ENCODE measurements around the gene MEX3A.

MEX3A gene

DNA sequence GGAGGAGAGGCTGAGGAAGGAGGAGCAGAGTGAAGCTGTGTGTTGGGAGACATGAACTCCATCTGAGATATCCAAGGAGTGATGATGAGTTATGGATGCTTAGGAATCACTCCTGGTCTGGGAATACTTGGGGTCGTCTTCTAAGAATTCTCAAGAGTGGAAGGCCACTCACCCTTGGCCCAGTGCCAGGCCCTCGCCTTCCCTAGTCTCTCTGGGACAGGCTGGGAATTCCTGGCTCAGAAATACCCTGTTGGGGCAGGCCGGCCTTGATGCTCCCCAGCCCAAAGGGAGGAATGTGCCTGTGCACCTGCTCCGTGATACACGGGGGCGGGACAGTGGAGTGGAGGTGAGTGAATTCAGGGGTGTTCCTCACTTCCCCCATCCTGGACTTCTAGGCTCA lies 19.6 kb upstream of the MEX3A start:
- no peak for DNase-seq

DNA sequence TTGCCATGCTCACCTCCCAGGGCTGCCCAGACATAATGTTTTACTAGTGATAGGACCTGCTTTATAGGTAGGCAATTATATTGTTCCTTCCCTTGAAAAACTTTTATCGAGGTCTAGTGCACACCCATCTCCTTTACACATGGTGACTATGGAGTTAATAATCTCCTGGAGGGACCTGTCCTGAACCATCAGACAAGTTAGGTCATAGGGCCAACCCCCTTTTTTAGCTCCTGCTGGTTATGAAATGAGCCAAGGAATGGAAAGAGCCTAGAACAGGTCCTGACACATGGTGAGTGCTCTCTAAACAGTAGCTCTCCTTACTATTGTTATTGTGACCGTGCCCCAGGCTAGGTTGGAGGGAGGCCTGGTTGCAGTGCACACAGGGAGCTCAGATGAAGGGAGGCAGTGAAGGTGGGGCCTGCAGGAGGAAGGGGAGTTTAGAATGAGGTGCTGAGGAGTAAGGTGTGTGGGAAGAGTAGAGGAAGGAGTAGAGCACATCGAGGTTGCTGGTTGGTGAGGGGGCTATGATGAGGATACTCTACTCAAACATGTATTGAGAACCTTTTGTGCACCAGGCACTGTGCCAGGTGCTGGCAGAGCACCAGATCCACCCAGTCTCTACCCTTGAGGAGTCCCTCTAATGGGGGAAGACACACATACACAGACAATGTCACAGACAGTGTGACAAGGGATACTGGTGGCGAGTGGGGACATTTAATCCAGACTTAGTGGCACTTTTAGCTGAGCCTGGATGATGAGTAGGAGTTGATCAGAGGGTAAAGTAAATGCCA lies 18.1 kb upstream of the MEX3A start:
- DNase-seq, result no peak

DNA sequence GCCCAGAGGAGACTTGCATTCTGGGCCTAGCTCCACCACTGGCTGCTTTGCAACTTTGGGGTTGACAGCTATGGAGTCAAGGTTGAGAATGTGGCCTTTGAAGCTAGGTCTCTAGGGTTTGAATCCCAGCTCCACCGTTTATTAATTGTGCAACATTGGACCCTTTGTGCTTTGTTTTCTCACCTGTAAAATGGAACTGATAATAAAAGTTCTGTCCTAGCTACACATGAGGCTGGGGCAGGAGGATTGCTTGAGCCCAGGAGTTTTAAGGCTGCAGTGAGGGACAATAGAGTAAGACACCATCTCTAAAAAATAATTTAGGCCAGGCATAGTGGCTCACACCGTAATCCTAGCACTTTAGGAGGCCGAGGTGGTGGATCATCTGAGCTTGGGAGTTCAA lies 17.0 kb upstream of the MEX3A start:
- DNase-seq, result no peak

DNA sequence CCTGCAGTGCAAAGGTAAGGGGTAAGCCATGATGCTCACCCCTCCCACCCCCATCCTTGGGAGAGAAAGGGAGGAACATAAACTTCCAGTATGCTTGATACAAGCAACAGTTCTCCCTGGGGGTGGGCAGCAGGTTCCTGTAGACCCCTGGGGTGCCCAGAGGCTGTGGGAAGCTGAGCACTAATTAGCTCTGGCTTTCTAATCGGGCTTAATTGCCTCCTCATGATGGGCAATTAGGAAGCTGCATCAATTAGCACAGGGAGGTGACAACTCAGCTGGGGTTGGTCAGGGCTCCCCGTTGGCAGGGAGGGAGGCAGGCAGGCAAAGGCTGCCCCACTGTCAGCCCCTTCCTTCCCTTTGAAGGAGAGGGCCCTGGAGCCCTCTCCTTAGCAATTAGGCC lies 16.5 kb upstream of the MEX3A start:
- no peak for DNase-seq

DNA sequence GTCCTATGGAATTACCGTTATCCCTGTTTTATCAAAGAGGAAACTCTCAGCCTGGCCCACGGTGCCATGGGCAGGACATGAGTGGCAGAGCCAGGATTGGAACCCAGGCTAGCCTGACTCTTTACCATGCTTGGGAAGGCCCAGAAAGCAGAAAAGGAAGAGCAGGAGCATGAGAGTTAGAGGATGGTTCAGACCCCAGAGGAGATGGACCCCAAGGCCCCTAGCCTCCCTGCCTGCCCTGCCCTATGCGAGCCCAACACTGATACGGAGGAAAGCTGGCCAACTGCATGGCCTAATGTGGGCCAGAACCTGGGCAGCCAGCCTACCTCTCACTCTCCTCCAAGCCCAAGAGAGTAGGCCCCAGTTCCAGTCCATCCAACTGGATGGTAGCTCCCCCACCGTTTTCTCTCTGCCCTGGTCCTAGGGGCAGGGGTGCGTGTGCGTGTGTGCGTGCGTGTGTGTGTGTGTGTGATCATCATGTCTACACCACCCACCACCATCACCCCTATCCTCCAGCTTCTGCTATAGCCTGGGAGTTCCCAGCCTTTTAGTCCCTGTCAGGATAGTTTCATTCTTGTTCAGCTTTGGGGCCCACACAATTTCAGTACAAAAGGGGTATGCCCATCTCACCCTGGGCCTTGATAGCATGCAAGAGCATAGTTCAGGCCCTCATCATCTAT lies 15.4 kb upstream of the MEX3A start:
- no peak for DNase-seq

DNA sequence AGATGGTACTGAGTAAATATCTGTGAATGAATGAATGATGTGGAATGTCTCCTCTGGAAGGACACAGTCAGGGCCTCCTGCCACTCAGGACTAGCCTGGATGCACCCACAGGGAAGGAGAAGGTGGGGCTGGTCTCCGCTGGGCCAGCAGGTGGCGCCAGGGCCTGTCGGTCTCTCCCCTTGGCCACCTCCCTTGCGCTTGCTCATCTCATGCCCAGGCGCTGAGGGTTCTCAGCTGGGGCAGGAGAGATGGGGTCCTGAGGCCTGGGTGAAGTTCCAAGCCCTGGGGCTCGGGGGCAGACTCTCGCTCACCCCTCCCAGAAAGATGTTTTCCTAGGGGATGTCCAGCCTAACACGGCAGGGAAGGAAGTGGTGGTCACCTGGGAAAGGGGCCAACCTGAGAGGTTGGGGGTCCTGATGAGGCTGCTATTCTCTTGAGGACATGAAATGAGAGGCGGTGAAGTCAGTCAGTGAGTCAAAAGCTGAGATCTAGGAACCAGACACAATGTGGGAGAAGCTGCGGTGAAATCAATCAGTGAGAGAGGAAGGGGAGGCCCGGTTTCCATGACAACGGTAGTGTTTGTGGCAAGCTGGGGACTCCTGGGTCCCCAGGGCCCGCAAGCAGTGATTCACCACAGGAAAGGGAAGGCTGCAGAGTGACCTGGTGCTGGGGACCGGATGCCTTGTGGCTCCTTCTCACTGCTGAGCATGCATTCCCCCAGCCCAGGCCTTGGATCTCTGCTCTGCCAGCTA lies 14.6 kb upstream of the MEX3A start:
- peak; percentile 82 to 83 for DNase-seq

DNA sequence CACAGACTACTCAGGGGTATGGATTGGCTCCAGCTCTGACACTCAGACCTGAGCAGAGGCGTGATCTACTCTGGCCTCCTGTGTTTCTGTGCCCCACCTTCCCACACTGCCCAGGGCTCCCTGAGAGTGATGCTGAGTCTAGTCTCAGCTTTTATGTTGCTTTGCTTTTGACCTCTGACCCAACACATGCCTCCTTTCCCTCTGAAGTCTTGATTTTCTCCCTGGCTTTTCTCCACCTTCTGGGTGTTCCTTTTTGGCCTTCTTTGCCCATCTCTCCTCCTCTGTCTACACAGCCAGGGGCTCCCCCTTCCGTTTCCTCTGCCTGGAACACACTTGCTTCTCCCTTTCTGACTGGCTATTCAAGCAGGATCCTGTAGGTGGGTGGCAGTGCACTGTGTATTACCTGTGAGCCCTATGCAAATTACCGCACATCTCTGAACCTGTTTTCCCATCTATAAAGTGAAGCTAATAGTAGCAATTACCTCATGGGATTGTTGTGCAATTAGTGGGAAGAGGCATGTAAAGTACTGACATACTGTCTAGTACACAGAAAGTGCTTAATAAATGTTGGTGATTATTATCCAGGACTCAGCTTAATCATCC lies 13.7 kb upstream of the MEX3A start:
- peak in 1 of 2 donors; percentile 29 for DNase-seq

DNA sequence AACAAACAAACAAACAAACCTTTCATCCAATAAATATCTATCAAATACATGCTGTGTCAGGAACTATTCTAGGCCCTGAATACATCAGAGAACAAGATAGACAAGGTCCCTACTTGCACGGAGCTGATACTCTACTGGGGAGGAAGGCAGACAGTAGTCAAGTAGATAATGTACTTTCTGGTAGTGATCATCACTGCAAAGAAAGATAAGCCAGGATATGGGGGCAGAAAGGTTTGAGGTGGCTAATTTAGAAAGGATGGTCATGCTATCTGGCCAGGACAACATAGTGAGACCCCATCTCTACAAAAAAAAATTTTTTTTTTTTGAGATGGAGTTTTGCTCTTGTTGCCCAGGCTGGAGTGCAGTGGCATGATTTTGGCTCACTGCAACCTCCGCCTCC lies 9.3 kb upstream of the MEX3A start:
- no peak for DNase-seq

DNA sequence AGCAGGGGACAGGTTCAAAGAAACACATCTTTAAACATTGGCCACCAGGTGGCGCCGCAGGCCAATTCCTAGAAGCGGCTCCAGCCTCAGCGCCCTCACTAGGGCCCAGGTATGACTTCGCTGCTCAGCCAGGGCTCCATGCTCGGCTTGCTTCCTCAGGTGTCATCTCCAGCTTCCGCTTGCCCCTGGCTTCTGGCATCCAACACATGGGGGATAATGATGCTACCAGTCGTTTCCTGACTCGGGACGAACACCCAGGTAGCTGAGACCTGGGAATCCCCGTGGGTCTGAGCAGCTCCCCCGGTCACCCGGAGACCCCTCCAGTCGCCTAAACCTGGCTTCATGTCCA lies 8.5 kb upstream of the MEX3A start:
- peak; percentile 69 to 81 for DNase-seq

DNA sequence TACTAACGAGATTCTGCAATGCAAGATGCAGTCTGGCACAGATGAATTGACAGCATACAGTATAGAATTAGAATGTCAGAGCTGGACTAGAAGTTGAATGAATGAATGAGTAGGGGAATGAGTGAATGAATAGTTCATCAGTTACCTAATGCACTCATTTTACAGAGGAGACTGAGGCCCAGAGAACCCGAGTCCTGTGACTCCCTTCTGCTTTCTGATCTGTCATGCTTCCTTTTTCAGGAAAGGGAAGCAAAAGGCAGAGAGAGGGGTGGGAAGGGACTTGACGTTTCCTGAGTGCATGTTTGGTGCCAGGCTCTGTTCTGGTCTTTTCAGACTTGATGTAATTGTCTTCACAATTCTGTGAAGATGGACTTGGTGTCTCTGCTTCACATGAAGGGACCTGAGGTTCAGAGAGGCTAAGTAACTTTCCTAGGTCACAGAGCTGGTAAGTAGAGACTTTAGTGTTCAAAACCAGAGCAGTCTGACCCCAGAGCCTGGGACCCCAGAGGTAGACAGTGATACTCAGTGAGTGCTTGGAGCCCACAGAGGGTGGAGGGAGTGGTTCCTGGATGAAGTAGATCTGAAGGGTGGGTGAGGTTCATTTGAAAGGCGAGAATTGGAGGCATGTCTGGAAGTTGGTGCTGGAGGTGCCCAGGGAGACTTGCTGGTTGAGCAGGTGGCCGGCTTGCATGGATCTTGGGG lies 8.0 kb upstream of the MEX3A start:
- DNase-seq, result peak; percentile 90 to 93

DNA sequence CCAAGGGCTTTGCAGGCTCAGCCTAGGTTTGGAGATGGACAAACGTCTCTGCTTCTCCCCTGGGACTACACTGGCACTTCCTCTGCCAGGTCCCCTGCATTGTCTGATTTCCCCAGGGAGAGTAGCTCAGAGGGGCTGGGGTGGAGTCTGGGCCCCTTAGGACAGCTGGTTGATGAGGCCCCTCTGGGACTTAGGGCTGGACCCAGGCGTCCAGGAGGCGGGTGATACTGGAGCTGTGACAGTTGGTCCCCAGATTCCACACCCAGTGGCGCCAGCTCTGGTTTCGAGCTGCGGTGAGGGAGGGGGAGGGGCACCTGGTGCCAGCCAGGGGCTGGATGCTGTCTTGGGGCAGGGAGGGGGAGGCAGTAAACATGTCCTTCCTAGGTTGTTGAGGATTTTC lies 7.4 kb upstream of the MEX3A start:
- DNase-seq, result no peak

DNA sequence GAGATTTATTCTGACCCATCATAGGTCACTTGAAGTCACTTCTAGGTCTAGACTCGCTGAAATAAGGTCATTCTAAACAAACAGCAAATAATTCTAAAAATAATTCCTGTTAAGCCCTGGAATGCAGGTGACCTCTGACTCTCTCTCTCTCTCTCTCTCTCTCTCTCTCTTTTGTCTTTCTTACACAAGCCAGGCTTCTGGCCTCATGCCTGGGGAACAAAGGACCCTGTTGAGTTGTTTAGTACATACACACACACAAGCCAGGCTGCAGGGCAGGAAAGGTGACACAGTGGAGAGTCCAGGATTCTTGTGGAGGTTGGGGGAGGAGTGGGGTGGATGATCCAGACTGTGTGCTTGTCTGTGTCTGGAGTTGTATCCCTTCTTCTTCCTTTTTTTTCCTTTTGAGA lies 4.0 kb upstream of the MEX3A start:
- DNase-seq, result no peak

DNA sequence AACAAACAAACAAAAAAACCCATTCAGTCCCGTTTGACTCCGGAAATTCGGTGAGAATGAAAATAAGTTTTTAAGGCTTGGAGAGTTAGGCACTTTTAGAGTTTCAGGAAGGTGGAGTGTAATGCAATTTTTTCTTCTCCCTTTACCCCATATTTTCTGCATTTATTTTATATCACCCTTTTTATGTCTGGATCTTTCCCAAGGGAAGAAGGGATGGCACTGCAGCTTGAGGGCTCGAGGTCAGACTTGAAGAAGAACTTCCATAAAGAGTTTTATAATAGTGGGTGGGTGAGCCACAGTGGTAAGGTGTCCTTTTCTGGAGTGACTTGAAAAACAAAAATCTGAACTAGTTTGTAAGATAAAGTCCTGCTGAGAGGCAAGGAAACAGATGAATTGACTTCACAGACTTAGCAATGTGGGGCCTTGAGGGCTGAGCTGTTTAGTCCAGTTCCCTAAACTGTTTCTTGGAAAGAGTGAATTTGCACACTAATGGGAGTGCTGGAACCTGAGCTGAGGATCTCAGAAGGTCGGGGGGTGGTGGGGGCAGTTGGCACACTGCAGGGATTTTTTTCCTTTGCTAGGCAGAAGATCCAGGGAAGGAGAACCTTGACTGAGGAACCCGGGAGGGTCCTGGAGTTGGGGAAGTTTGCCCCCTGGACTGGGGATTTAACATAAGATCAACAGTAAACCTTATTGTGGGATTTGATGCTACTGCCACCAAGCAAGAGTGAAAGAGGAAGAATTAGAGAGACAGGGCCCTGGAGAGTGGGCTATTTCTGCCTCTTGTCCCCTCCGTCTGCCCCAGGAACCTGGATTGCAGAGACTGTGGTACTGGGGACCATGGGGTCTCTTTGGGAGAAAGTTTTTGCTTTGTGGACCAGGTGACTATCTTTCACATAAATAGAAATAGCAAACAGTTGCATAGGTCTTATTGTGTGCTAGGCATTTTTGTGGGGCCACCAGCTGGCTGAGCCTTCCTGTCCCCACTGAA lies 1.8 kb upstream of the MEX3A start:
- peak; percentile 29 to 55 for DNase-seq

DNA sequence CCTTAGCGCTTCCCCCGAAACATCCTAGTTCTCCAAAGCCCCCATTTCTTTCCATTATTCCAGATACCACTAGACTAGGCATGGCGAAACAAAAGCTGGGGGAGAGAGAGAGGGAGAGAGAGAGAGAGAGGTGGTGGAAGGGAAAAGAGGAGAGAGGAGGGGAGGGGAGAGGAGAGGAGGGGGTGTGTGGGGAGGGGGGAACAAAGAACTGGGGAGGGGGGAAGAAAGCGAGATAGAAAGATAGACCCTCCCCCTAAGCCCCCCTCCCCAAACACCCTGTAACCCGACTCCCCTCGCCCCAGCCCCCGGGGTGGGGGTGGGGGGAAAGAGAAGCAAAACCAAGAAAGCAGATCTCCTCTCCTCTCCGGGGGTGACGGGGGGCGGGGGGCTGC lies 352 bp downstream of the MEX3A start:
- no peak for DNase-seq

DNA sequence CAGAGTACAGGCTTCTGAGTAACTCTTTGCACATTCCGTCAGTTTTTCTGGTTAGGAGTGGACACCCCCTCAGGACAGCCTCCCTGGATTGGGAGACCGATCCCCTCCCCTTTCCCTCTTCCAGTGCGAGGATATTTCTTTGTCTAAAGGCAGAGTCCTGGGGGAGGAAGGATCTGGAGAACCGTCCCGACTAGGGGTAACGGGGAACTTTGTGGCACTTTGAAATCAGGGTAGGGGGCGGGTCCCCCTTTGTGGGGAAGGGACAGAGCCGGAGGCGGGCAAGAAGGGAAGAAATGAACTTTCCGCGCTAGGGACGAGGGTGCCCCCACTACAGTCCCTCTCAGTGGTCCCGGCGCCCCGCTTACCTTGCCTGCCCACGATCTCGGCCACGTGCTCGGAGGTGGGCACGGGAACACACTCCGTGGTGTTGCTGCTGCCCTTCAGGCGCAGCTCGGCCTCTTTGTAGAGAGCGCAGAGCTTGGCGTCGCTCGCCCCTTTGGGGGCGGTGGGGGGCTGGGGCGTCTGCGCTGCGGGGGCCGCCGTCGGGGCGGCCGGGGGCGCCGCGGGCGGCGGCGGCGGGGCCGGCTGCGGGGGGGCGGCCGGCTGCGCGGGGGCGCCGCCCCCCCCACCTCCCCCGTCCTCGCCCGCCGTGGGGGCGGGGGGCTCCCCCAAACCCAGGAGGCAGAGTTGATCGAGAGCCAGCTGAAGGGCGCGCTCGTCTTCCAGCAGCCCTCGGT lies 917 bp downstream of the MEX3A start:
- no peak for DNase-seq

DNA sequence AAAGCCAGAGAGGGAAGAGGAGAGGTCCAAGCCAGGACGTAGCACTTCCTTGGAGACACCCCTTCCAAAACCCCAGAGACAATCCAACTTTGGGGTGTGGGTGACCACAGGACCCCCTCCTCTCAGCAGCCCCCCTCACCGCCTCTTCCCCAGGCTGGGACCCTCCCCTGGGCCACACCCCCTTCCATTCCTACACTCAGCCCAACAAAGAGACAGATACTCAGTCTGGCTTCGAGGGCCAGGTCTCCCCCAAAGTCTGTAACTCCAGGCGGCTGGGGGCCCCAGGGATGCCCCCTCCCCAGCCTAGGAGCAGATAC lies 1.4 kb downstream of the MEX3A start:
- no peak for DNase-seq

DNA sequence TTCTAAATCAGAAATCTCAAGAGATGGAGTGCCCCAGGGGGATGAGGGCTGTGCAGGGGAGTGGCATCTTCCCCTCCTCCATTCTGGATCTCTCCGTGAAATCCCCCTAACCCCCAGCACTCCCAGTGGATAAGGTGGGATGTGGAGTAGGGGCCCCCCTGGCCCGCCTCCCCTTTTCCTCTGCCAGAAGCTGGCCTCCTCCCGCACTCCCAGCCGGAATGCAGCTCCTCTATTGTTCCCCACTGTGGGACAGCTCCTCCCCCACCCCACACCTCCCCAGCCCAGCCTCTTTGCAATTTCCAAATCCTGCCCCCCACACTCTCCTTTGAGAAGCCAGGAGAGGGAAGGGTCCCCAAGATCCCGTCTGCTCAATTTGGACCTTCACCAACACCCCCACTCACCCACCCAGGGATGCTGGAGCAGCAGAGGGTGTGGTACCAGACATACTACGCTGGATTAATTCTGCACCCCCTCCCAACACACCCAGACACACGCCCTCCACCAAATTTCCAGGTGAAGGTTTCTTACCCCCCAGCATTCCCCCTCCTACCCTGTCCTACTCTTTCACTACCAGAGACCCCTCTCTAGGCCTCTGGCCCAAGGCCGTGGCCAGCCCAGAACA lies 1.9 kb downstream of the MEX3A start:
- DNase-seq, result no peak

DNA sequence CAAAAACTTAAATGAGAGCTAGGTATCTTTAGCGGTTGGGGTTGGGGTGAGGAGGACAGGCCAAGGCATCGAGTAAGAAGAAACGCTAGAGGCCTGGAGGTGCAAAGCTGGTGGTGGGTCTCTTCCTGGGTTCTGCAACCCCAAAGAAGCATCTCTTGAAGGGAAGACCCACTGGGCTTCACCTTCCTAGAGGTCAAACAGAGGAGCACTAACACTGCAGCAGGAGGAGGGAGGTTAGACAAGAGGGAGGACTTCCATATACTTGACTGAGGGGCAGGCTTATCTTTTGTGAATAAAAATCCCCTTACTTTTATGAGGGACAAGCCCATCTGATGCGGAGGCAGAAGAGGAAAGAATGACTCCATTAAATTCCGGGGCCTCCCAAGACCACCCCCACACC lies 2.5 kb downstream of the MEX3A start:
- no peak for DNase-seq

DNA sequence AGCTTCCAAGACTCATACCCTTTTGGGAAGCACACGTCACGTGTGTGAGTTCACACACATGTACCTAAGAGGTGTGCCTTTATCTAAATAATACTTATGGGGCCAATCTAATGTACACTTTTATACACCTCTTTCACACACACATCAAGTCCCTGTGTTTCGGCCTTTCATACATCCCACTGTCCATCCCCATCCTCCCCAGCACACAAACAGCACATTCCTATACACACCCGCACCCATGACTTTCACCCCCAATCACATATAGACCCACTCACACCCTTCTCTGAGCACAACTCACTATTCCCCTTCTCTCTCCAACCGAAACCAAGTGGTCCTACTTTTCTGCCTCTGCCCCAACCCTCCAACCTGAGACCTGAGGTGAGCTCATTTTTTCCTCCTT lies 3.5 kb downstream of the MEX3A start:
- DNase-seq, result no peak

DNA sequence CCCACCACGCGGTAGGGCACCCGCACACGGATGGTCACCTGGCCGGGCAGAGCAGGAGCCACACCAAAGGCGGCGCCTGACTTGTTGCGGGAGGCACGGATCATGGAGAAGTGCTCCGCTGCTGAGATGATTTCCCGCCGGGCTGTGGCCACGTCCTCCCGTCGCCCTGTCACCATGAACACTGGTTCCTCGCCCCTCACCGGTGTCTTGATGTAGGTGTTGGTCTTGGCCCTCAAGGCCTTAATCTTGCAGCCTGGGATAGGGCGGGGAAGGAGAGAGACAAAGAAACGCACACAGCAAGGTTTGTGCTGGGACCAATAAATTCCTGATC lies 4.9 kb downstream of the MEX3A start:
- DNase-seq, result no peak

Data from inflammatory macrophage (primary cell).